ENCODE data around the gene PRCP.

- TF ChIP-seq, protein P1, sequence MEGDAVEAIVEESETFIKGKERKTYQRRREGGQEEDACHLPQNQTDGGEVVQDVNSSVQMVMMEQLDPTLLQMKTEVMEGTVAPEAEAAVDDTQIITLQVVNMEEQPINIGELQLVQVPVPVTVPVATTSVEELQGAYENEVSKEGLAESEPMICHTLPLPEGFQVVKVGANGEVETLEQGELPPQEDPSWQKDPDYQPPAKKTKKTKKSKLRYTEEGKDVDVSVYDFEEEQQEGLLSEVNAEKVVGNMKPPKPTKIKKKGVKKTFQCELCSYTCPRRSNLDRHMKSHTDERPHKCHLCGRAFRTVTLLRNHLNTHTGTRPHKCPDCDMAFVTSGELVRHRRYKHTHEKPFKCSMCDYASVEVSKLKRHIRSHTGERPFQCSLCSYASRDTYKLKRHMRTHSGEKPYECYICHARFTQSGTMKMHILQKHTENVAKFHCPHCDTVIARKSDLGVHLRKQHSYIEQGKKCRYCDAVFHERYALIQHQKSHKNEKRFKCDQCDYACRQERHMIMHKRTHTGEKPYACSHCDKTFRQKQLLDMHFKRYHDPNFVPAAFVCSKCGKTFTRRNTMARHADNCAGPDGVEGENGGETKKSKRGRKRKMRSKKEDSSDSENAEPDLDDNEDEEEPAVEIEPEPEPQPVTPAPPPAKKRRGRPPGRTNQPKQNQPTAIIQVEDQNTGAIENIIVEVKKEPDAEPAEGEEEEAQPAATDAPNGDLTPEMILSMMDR (IDR thresholded peaks at IDR 0.05) = no peak
- TF ChIP-seq POLR2A (IDR thresholded peaks at IDR 0.05) = no peak
Observed at GRCh38 chr11:82872377-82873150, 27.7 kb downstream of the PRCP start.

Measured in ovary (tissue), 3 donors.